Jurkat, Clone E6-1 (cell line): ENCODE data around the gene PPFIBP1.
"Not testable (repeated sequence)": the region's sequence is repeated elsewhere in the genome, so short reads cannot be mapped to it uniquely, and the experiment has no call there.

ENCODE experiments used
- DNase-seq: peaks from one replicate; pipeline ENCODE4 v3.0.0-alpha.2; 2011; ENCODE audit warnings: low read depth, low spot score
- H3K4me3 ChIP-seq: 2 replicates; pipeline ENCODE4 v1.5.1; 2011; ENCODE audit warnings: mild to moderate bottlenecking, low read length, control low read depth, moderate library complexity

Gene PPFIBP1

DNA sequence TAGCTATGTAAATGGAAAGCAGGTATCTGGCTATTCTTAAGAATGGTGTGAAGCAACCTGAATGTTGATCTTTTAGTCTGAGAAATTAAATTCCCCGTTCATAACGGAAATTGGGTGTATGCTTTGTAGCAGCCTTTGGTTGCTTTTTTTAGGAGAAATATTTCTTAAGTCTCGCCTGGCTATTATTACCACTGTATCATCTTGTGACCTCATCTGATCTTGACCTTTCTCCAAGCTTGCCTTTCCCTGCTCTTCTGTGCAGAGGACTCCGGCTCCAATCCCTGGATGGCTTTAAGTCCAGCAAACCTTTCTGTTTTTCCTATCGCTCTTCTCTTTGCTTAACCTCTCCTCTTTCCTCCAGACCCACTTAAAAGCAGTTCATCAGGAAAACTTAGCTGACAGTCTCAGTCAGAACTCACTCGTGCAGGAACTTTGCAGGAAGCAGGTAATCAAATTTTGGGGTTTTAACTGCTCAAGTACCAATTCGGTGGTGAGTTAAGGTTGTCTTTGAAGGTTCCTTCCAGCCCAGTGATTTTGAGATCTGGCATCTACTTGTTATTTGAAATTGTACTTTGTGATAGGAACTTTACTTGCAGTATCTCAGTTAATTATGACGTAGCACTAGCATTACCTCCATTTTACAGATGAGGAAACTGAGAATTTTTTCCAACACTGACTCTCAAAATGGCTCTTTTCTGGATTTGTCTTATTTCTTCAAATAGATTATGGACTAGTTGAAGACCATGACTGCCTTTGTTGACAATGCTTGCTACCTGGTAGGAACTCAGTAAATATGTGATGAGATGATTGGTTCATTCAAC, 14.1 kb downstream of the PPFIBP1 start:
- DNase-seq: no peak
- no peak overlapping the region for H3K4me3 ChIP-seq

- H3K4me3 ChIP-seq: no peak overlapping the region
- DNase-seq: no peak
These were observed 15.2 kb downstream of the PPFIBP1 start for GRCh38 chr12:27539191-27539631.

DNA sequence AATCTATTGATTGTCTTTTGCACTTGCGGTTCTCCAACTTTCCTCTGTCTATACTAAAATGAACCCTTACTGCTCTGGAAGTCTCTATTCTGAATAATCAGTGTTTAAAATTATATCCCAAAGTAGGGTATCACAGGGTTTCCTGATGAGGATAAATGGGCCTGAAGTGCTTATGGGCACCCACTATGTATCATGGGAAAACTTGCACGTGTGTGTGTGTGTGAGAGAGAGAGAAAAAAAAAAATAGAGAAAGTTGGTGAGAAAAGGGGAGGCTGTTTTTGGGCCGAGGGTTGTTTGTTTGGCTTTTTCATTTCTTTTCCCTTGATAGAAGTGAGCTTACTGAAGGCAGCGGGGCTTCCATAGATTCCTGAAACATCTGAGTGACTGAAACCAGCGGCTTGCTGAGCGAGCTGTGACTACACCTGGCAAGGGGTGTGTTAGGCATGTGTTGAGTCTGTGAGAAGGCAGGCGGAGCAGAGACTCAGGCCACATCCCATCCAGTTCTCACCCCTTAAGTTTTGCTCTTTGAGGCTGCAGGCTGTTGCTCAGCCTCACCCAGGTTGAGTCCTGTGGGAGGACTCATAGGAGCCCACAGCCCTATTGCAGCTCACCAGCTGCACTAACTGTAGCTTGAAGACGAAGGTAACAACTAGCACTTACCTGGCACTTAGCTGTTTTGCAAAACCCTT, 17.2 kb downstream of the PPFIBP1 start:
- no peak overlapping the region for H3K4me3 ChIP-seq
- DNase-seq: no peak

GRCh38 chr12:27542628-27543027, 18.6 kb downstream of the PPFIBP1 start:
- DNase-seq: no peak
- no peak overlapping the region for H3K4me3 ChIP-seq

DNA sequence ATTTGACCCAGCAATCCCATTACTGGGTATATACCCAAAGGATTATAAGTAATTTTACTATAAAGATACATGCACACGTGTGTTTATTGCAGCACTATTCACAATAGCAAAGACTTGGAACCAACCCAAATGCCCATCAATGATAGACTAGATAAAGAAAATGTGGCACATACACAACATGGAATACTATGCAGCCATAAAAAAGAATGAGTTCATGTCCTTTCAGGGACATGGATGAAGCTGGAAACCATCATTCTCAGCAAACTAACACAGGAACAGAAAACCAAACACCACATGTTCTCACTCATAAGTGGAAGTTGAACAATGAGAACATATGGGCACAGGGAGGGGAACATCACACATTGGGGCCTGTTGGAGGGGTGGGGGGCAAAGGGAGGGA, 20.9 kb downstream of the PPFIBP1 start:
- DNase-seq, H3K4me3 ChIP-seq: not testable (repeated sequence)

DNA sequence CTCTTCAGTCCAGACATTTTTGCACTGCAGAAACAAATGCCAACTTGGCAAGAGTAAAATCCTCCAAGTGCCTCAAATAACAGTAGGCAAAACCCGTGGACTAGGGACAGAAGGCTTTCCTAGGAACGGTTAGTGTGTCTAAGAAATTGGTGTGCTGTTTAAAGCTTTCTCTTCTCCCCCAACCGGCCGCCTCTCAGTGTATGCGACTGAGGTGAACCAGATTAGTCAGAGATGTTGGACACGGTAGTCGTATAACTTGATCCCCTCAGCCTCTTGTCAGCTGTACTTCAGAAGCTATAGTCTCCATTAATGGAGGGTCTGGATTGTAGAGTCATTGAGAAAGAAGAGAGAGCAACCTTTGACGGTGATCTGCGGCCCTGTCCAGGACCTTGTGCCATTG, 21.7 kb downstream of the PPFIBP1 start:
- H3K4me3 ChIP-seq: no peak overlapping the region
- no peak for DNase-seq

DNA sequence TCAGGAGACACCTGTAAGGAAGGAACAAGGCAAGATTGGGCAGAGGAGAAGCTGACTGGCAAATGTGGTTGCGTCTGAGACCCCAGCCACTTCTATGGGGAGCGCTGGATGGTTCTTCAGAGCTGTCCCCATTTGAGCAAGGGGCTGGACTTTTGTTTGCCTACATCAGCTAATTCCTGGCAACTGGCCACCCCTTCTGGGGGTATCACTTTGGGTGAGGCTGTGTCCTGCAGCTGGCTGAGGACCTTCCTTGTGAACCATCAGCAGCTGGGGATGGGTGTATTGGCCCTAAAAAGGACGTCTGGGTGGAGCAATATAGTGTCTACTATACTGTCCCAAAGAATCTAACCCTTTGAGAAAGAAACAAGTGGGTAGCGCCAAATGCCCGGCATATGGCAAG, 23.6 kb downstream of the PPFIBP1 start:
- no peak overlapping the region for H3K4me3 ChIP-seq
- DNase-seq: no peak

- no peak overlapping the region for H3K4me3 ChIP-seq
- DNase-seq: no peak
These were observed 24.5 kb downstream of the PPFIBP1 start for GRCh38 chr12:27548301-27549199.

DNA sequence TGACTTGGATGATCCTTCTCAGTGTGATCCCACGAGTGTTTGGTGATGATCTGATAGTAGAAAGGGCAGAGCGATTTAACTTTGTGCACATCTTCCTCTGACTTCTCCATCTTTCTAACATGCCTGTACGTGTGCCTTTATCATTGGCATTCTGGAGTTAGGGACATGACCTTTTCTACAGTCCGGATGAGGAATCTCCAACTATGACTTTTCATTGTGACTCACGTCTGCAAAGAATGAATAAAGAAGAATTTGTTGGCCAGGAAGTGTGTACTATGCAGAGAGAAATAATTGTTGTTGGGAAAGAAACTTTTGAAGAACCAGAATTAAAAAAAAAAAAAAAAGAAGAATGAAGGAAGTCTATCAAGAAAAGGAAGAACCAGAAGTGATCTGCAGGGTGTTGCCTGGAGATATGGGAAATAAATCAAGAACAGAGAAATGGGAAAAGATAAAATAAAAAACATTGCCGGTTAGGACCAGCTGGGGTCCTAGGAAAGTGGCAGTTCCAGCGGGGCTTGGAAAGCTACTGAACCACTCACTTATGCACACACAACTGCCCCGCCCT, 25.3 kb downstream of the PPFIBP1 start:
- H3K4me3 ChIP-seq: no peak overlapping the region
- no peak for DNase-seq

GRCh38 chr12:27549801-27550652, 26.0 kb downstream of the PPFIBP1 start:
- no peak overlapping the region for H3K4me3 ChIP-seq
- no peak for DNase-seq

GRCh38 chr12:27550653-27550975, 26.6 kb downstream of the PPFIBP1 start:
- DNase-seq: no peak
- H3K4me3 ChIP-seq: no peak overlapping the region

- no peak for DNase-seq
- H3K4me3 ChIP-seq: no peak overlapping the region
These were observed 27.3 kb downstream of the PPFIBP1 start for GRCh38 chr12:27551172-27551840.

DNA sequence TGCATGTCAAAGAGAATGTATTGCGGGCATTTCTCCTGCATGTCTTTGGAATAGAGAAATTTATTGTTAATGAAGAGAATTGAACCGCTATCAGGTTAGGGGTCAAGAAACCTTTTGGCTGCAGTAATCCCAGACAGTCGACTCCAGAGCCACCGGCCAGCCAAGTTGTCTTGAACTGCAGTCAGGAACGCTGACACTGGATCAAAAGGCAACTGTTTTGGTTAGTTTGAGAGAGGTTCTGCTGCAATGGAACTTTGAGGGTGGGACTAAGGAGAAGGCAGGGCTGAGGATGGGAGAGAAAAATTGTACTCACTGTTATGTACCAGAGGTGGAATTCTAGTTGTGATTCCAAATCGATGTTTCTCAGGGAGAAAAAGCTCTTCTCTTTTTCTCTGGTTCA, 28.2 kb downstream of the PPFIBP1 start:
- H3K4me3 ChIP-seq: no peak overlapping the region
- DNase-seq: no peak

GRCh38 chr12:27552886-27553560, 29.0 kb downstream of the PPFIBP1 start:
- no peak overlapping the region for H3K4me3 ChIP-seq
- DNase-seq: no peak

- no peak for DNase-seq
- no peak overlapping the region for H3K4me3 ChIP-seq
These were observed 29.9 kb downstream of the PPFIBP1 start for GRCh38 chr12:27553941-27554340.

DNA sequence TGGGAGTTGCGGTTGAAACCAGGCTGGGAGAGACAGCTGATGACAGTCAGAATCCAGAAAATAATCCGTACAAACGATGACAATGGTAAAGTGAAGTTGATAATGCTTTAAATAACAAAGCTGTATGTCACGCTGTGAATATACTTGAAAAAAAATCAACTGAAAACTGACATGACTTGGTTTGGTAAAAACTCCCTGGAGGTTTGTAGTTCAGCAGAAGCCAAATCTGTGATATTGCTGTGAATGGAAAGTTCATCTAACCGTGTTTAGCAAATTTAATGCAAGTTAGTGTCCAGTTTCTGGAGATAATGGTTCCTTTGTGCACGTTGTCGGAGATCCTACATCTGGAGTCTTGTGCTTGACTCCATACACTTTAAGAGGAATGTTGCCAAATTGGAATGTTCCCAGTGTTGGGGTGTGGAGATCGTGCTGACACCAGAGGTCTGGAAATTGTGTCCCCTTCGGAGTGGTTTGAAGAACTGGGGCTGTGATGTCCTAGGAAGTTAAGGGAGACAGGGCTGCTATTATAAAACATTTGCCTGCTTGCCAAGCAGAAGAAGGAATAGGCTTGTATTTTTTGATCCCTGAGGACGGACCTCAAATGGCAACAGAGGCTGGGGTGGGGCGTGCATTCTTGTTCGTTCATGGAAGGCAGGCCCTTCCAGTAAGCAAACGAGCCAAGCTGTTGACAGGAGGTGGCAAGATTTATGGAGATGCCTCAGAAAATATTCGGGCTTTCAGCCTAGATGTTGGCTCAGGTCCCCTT, 30.6 kb downstream of the PPFIBP1 start:
- DNase-seq: no peak
- H3K4me3 ChIP-seq: no peak overlapping the region

DNA sequence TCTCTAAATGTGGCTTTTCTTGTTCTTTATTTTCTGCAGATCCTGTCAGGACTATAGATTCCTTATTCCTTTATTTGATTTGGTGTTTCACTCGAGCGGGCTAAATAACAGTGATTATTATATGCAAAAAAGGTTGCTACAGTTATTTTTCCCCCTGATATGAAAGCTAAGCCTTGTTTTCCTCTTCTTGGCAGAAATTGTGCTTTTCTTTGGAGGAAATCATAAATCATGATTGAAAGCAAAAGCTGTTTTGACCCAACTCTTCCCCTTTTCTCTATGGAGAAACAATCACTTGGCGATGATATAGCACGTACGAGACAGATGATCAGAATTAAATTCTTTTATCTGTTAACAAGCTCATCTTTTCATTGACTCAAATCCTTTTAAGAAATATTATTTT, 31.4 kb downstream of the PPFIBP1 start:
- H3K4me3 ChIP-seq: no peak overlapping the region
- DNase-seq: no peak
